ENCODE data around the gene RGS8.

RGS8 gene

DNA sequence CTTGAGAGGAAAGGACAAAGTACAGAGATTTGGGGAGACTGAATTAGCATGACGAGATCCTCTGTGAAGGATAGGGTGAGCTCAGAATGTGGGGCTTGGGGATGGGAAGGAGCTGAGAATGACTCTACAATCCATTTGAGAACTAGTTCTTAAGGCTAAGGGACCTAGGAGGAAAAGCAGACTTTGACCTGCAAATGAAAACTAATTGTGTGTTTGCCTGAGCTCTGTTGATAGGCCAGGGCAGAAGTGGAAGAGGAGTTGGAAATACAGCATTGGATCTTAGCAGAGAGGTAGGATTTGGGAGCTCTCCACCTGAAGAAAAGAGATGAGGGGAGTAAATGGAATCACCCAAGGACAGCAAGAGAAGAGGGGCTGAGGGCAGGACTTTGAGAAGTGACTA, 2.1 kb upstream of the RGS8 start:
- TF ChIP-seq, protein P1, sequence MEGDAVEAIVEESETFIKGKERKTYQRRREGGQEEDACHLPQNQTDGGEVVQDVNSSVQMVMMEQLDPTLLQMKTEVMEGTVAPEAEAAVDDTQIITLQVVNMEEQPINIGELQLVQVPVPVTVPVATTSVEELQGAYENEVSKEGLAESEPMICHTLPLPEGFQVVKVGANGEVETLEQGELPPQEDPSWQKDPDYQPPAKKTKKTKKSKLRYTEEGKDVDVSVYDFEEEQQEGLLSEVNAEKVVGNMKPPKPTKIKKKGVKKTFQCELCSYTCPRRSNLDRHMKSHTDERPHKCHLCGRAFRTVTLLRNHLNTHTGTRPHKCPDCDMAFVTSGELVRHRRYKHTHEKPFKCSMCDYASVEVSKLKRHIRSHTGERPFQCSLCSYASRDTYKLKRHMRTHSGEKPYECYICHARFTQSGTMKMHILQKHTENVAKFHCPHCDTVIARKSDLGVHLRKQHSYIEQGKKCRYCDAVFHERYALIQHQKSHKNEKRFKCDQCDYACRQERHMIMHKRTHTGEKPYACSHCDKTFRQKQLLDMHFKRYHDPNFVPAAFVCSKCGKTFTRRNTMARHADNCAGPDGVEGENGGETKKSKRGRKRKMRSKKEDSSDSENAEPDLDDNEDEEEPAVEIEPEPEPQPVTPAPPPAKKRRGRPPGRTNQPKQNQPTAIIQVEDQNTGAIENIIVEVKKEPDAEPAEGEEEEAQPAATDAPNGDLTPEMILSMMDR (conservative IDR thresholded peaks at IDR 0.05; ENCODE audit: low read length): no peak
- TF ChIP-seq EZH2phosphoT487 (IDR thresholded peaks at IDR 0.05; ENCODE audit: borderline replicate concordance): no peak
- Histone ChIP-seq H3K4me1 (ENCODE audit: insufficient read depth, low read length, poor library complexity, severe bottlenecking) (no peaks in the 10 kb centered on the region), H3F3A (ENCODE audit: low read depth) (no peaks in the 10 kb centered on the region), H3K36me3 (ENCODE audit: insufficient read depth, low read length) (no peaks in the 10 kb centered on the region), H3K9me2 (replicated peaks; ENCODE audit: low read depth, low read length) (no peaks in the 10 kb centered on the region), H2AFZ (ENCODE audit: low read length) (no peak overlapping the region), H3K27me3 (ENCODE audit: insufficient read depth, low read length, poor library complexity, severe bottlenecking) (no peaks in the 10 kb centered on the region), H3K9ac (ENCODE audit: low read depth, low read length, poor library complexity, severe bottlenecking) (no peak overlapping the region), H4K20me1 (ENCODE audit: insufficient read depth, low read length, poor library complexity, severe bottlenecking) (no peaks in the 10 kb centered on the region), H3K4me2 (ENCODE audit: low read depth, low read length, poor library complexity, severe bottlenecking) (no peak overlapping the region), H3K9me3 (ENCODE audit: insufficient read depth, low read depth, low read length) (no peaks in the 10 kb centered on the region), H3K79me2 (ENCODE audit: insufficient read depth, low read length) (no peaks in the 10 kb centered on the region), H3K4me3 (ENCODE audit: low read length, poor library complexity, severe bottlenecking) (no peak overlapping the region)

- Histone ChIP-seq H4K20me1 (ENCODE audit: insufficient read depth, low read length, poor library complexity, severe bottlenecking) (no peaks in the 10 kb centered on the region), H3K27me3 (ENCODE audit: insufficient read depth, low read length, poor library complexity, severe bottlenecking) (no peaks in the 10 kb centered on the region), H3K4me3 (ENCODE audit: low read length, poor library complexity, severe bottlenecking) (no peak overlapping the region), H3K9me2 (replicated peaks; ENCODE audit: low read depth, low read length) (no peaks in the 10 kb centered on the region), H3K4me1 (ENCODE audit: insufficient read depth, low read length, poor library complexity, severe bottlenecking) (no peaks in the 10 kb centered on the region), H3K9ac (ENCODE audit: low read depth, low read length, poor library complexity, severe bottlenecking) (no peak overlapping the region), H3K4me2 (ENCODE audit: low read depth, low read length, poor library complexity, severe bottlenecking) (no peak overlapping the region), H3K36me3 (ENCODE audit: insufficient read depth, low read length) (no peaks in the 10 kb centered on the region), H3K79me2 (ENCODE audit: insufficient read depth, low read length) (no peaks in the 10 kb centered on the region), H3F3A (ENCODE audit: low read depth) (no peaks in the 10 kb centered on the region), H3K9me3 (ENCODE audit: insufficient read depth, low read depth, low read length) (no peaks in the 10 kb centered on the region), H2AFZ (ENCODE audit: low read length) (no peak overlapping the region)
- TF ChIP-seq, protein P1 (conservative IDR thresholded peaks at IDR 0.05; ENCODE audit: low read length): no peak
- TF ChIP-seq EZH2phosphoT487 (IDR thresholded peaks at IDR 0.05; ENCODE audit: borderline replicate concordance): no peak
Observed at GRCh38 chr1:182685215-182685614, 828 bp upstream of the RGS8 start.

DNA sequence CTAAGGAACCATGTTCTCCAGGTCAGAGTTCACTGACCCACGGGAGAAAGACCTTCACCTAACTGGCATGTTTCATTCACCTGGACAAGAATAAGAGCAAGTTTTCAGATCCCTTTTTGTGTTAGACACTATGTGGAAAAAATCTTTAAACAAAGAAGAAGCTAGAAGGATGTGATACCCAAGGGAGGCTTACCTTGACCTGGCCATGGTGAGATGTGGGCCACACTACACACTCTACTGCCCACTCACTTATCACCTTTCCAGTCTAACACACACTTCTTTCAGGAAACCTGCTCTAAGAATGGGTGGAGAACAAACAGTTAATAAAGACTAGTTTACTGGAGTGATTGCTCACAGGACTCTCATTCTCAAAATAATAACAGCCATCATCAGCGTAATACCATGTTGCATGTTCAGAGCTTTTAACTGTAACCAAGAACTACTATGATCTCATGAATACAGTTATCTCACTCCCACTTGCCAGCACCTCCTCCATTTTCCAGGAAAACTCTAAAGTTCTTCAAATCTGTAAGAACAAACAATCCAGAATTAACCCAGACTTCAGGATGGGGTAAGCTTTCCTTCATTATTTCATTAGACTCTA, 1.4 kb downstream of the RGS8 start:
- no peaks in the 10 kb centered on the region for H4K20me1 ChIP-seq (ENCODE audit: insufficient read depth, low read length, poor library complexity, severe bottlenecking)
- TF ChIP-seq, protein P1 (conservative IDR thresholded peaks at IDR 0.05; ENCODE audit: low read length): no peak
- no peak for TF ChIP-seq EZH2phosphoT487 (IDR thresholded peaks at IDR 0.05; ENCODE audit: borderline replicate concordance)
- H3K9me3 ChIP-seq (ENCODE audit: insufficient read depth, low read depth, low read length): no peaks in the 10 kb centered on the region
- H3K9me2 ChIP-seq (replicated peaks; ENCODE audit: low read depth, low read length): no peaks in the 10 kb centered on the region
- H3K9ac ChIP-seq (ENCODE audit: low read depth, low read length, poor library complexity, severe bottlenecking): no peak overlapping the region
- H3K4me3 ChIP-seq (ENCODE audit: low read length, poor library complexity, severe bottlenecking): no peak overlapping the region
- peaks cover 5% of the 10 kb centered on the region for H3K4me1 ChIP-seq (ENCODE audit: insufficient read depth, low read length, poor library complexity, severe bottlenecking)
- H2AFZ ChIP-seq (ENCODE audit: low read length): no peak overlapping the region
- H3K4me2 ChIP-seq (ENCODE audit: low read depth, low read length, poor library complexity, severe bottlenecking): no peak overlapping the region
- no peaks in the 10 kb centered on the region for H3K36me3 ChIP-seq (ENCODE audit: insufficient read depth, low read length)
- H3K27me3 ChIP-seq (ENCODE audit: insufficient read depth, low read length, poor library complexity, severe bottlenecking): no peaks in the 10 kb centered on the region
- H3K79me2 ChIP-seq (ENCODE audit: insufficient read depth, low read length): no peaks in the 10 kb centered on the region
- H3F3A ChIP-seq (ENCODE audit: low read depth): no peaks in the 10 kb centered on the region

Measured in Loucy (cell line).